ENCODE measurements around the gene RGS7.
"Not testable (repeated sequence)": the region's sequence is repeated elsewhere in the genome, so short reads cannot be mapped to it uniquely, and the experiment has no call there.

RGS7 gene

GRCh38 chr1:241203817-241204216 is 153.2 kb downstream of the RGS7 start:
- DNase-seq = no peak

- DNase-seq = no peak
Measured at GRCh38 chr1:241202401-241202800, 154.6 kb downstream of the RGS7 start.

- no peak for DNase-seq
Measured at GRCh38 chr1:241186716-241187115, 170.3 kb downstream of the RGS7 start.

- no peak for DNase-seq
Measured at GRCh38 chr1:241181971-241182370, 175.0 kb downstream of the RGS7 start.

- no peak for DNase-seq
Measured at GRCh38 chr1:241181471-241181870, 175.5 kb downstream of the RGS7 start.

GRCh38 chr1:241180569-241180968 is 176.4 kb downstream of the RGS7 start:
- DNase-seq = no peak

- no peak for DNase-seq
Measured at GRCh38 chr1:241177660-241178059, 179.3 kb downstream of the RGS7 start.

GRCh38 chr1:241172486-241172885 is 184.5 kb downstream of the RGS7 start:
- no peak for DNase-seq

- no peak for DNase-seq
Measured at GRCh38 chr1:241171991-241172390, 185.0 kb downstream of the RGS7 start.

- no peak for DNase-seq
Measured at GRCh38 chr1:241167121-241167630, 189.8 kb downstream of the RGS7 start.

GRCh38 chr1:241166625-241167024 is 190.4 kb downstream of the RGS7 start:
- DNase-seq = no peak

GRCh38 chr1:241165256-241165655 is 191.7 kb downstream of the RGS7 start:
- not testable (repeated sequence) for DNase-seq

- no peak for DNase-seq
Measured at GRCh38 chr1:241163363-241163762, 193.6 kb downstream of the RGS7 start.

GRCh38 chr1:241161188-241161689 is 195.8 kb downstream of the RGS7 start:
- DNase-seq = no peak

GRCh38 chr1:241157435-241157834 is 199.6 kb downstream of the RGS7 start:
- no peak for DNase-seq

GRCh38 chr1:241156231-241156965 is 200.6 kb downstream of the RGS7 start:
- DNase-seq = no peak

- no peak for DNase-seq
Measured at GRCh38 chr1:241145881-241146280, 211.1 kb downstream of the RGS7 start.

- no peak for DNase-seq
Measured at GRCh38 chr1:241143765-241144442, 213.1 kb downstream of the RGS7 start.

GRCh38 chr1:241142493-241142892 is 214.5 kb downstream of the RGS7 start:
- DNase-seq = no peak

- not testable (repeated sequence) for DNase-seq
Measured at GRCh38 chr1:241141646-241142045, 215.4 kb downstream of the RGS7 start.

- DNase-seq = no peak
Measured at GRCh38 chr1:241140670-241141069, 216.3 kb downstream of the RGS7 start.

GRCh38 chr1:241139047-241139446 is 218.0 kb downstream of the RGS7 start:
- DNase-seq = no peak

- DNase-seq = no peak
Measured at GRCh38 chr1:241138248-241138647, 218.8 kb downstream of the RGS7 start.

- no peak for DNase-seq
Measured at GRCh38 chr1:241136389-241136788, 220.6 kb downstream of the RGS7 start.
